Stimulated activated CD4-positive, alpha-beta T cell treated with anti-CD3 and anti-CD28 coated beads, Interleukin-15, amount 100 ng/mL, for 1 hour (primary cell): ENCODE measurements around the gene TDO2.
"Not testable (repeated sequence)": the region's sequence is repeated elsewhere in the genome, so short reads cannot be mapped to it uniquely, and the experiment has no call there.

ENCODE experiments used
- DNase-seq, 2 donors: peaks; one replicate each; pipeline ENCODE4 v3.0.0-alpha.2; 2020; ENCODE audit warnings: low read depth in 1 of 2, low spot score in 1 of 2

Gene TDO2

GRCh38 chr4:155906554-155907247 lies 3.2 kb downstream of the TDO2 start:
- no peak for DNase-seq

GRCh38 chr4:155907556-155907955 lies 4.1 kb downstream of the TDO2 start:
- no peak for DNase-seq

DNA sequence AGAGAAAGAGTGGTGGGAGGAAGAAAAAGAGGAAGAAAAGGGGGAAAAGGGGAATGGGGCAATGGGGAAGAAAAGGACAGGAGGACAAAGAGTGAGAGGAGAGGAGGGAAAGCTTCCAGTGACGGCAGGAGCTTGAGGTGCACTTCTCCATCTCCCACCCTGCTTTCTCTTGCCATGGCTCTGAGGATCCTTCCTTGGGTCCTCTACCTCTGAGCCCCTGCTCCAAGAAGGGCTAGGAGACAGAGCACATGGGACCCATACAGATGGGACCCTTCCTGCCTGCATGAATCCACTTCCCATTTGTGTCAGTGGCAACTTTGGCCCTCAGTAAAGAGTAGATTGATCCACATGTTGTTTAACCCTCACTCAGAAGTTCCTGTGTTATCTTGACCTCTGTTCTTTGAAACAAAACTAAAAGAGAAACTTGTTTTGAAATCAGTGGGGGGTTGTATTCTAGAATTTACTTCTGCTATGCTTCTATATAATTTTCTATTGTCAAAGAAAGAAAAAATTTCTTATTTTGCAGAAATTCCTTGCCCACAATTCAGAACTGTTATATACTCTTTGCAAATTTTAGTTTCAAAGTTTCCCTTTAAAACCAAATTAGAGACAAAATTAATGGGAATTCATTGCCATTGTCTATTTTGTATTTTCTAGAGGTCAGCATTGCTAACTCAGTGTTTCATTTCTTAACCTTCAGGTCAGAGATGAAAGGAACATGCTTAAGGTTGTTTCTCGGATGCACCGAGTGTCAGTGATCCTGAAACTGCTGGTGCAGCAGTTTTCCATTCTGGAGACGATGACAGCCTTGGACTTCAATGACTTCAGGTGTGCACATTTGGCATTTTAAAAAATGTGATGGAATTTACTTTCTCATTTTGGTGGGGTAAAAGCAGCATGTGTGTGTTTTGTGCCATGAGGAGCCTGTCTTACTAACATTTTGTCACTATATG lies 5.0 kb downstream of the TDO2 start:
- DNase-seq = no peak

DNA sequence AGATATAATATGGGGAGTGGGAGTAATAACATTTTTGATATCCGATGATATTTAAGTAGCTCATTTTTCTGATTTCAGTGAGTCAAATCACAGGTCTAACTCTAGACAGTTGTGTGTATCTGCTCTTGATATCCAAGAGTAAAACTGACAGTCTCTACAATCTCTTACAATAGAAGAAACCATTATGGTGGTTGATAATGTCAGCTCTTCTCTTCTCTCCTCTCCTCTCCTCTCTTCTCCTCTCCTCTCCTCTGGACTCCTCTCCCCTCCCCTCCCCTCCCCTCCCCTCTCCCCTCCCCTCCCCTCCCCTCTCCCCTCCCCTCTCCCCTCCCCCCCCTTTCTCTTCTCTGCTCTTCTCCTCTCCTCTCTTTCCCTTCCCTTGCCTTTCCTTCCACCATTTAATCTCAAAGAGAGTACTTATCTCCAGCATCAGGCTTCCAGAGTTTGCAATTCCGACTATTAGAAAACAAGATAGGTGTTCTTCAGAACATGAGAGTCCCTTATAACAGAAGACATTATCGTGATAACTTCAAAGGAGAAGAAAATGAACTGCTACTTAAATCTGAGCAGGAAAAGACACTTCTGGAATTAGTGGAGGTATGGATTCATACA lies 6.2 kb downstream of the TDO2 start:
- no peak for DNase-seq

DNA sequence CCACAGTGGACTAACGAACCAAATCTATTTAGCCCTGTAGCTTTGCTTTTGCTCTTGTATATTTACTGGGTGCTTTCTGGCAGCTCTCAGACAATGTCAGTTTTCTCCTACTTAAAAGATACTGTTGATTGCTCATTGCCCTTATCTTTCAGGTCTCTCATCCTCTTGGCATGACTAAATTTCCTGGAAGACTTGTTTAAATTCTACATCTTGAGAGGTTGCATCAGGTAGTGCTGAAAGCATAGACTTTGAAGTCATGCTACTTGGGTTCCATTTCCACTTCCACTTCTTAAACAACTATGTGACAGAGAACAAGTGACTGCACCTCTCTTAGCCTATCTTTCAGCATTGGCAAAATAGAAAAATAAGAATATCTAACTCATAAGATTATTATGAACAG lies 8.4 kb downstream of the TDO2 start:
- no peak for DNase-seq

- no peak for DNase-seq
Observed at GRCh38 chr4:155914782-155915181, 11.3 kb downstream of the TDO2 start.

GRCh38 chr4:155921597-155921996 lies 18.1 kb downstream of the TDO2 start:
- no peak for DNase-seq

DNA sequence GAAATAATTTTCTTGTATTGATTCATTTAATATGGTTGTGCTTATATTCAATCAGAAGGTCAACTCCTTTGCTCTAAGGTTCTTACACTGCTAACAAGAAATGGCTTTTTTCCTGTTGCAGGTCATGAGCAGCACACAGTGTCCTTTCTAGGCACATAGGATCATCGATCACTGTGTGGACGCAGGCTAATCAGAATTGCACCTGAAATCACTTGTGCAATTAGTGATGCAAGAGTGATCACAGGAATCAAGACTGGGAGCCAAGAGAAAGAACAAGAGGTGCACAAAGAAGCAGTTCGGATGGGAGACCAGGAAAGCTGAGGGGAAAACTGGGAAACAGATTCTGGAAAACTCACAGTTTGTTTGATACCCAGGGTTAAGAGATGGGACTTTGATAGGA lies 21.1 kb downstream of the TDO2 start:
- no peak for DNase-seq

DNA sequence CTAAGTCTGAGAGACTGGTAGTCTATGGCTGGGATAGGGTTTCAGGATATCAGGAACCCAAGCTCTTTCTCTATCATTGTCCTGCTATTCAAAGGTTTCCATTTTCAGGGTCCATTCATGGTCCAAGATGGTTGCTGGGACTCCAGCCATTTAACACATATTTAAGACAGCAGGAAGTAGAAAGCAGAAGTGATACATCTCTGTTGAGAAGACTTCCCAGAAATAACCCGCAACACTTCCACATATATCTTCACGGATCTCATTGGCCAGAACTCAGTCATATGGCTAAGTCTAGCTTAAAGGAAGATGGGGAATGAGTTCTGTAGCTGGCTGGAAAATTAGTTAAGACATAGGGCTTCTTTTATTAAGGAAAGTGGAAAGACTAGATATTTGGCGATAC lies 26.3 kb downstream of the TDO2 start:
- DNase-seq = no peak

DNA sequence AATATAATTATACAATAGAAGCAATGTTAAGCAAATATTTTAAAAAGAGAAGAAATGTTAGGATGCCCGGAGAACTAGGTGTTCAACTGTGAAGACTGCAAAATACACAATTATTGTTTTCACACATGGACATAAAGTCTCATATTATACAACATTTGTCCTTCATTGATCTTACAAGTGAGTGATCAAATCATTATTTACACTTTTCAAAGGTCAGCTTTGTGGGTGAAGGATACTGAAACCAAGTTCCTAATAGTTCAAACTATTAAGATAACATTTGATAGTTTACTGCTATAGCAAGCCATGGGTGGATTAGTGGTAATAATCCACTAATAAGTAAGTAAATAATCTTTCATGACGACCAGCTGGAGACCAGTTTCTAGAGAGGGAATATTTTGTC lies 26.8 kb downstream of the TDO2 start:
- DNase-seq = no peak

DNA sequence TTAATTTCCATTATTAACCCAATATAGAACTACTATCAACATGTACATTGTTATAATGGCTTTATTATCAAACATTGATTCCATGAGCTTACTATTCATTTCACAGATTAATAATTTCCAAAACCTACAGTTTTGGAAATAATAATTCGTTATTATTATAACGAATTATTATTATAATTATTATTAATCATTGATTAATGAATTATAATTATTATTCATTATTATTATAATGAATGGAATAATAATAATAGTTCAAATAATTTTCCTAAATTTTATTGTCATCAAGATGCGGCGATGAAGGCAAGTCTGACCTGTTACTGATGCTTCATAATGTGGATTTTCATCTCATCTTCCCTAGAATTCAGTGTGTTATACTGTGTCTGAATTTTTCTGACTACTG lies 28.1 kb downstream of the TDO2 start:
- no peak for DNase-seq

GRCh38 chr4:155934634-155935033 lies 31.1 kb downstream of the TDO2 start:
- DNase-seq = not testable (repeated sequence)

GRCh38 chr4:155935389-155935986 lies 32.0 kb downstream of the TDO2 start:
- no peak for DNase-seq

GRCh38 chr4:155941085-155941790 lies 37.7 kb downstream of the TDO2 start:
- no peak for DNase-seq

DNA sequence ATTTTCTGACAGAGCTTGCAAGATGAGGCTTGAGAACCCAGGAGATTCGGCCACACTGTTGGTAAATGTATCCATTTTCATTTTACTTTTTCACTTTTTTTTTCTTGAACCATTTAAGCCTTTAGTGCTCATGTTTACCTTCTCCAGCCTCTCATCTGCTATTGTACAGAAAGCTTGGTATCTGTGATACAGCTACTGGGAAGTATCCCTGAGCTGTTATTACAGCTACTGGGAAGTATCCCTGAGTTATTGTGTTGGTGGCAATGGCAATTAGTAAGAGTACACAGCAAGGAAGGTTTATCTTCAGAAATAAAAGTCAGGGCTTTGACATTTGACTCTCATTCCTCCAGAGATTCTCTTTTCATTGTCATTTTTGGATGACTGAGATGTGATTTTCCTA lies 38.3 kb downstream of the TDO2 start:
- no peak for DNase-seq

GRCh38 chr4:155943605-155944291 lies 40.3 kb downstream of the TDO2 start:
- no peak for DNase-seq

DNA sequence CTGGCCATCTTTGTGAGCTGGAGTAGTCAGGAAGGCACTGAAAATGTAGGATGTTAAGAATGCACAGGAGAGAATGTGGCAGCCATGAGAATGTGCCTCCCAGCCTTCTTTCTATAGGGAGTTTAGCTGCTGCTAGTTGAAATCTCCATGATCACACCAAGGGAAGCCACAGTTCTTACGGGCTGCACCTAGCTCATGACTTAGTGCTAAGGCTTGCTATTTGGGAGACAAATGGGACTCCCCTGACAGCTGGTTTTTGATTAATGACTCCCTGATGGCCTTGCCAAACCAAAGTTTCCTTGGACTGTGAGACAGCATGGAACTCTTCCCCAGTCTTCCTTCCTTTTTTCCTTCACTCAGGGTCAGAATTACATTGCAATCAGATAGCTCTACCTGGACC lies 41.0 kb downstream of the TDO2 start:
- DNase-seq = no peak

DNA sequence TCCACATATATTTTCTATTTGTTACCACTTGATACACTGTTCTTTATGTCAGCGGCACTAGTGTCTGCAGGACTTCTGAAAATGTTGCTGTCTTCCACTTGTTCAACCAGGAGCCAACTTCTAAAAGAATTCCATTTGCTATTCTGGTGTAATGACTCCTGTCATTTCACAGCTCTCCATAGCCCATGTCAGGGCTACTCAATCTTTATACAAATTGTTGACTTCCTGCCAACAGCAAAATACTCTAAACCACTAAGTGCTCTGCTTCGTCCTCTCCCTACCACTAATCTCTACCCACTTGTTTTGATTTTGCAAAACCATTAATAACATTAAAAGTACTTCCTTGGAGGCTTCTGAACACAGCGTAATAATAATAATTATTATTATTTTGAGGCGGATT lies 43.0 kb downstream of the TDO2 start:
- DNase-seq = no peak

DNA sequence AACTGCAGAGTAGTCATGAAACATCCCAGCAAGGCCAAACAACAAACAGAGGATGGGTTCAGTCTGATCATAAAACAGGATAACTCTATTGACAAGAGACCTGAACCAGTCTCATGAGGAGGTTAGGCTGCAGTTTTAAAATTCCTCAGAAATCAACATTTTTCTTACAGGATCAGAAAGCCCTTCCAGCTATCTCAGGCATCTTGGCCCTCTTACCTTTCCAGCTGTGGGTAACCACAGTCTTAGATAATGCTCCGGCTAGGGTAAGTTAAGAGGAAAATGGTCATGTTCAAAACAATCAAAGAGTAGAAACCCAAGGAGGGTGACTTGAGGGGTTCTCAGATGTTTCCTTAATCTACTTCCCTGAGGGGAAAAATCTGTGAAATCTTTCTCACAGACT lies 45.0 kb downstream of the TDO2 start:
- no peak for DNase-seq

DNA sequence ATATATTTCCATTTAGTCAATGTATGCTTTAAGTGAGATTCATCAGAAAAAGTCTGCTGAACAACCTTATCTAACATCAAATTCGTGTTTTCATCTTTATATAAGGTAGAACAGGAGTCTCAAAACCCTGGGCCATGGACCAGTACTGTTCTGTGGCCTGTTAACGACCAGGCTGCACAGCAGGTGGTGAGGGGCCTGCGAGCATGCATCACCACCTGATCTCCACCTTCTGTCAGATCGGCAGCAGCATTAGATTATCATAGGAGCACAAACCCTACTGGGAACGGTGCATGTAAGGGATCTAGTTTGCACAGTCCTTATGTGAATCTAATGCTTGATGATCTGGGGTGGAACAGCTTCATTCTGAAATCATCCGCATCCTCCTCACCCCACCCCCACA lies 47.0 kb downstream of the TDO2 start:
- DNase-seq = no peak
